Measurements from ENCODE around the gene COQ7. TPM values are rescaled to one million over a fixed set of nuclear protein-coding genes. Genes with fewer than 3 reads are reported as not detected.
A peak's percentile ranks its signal among the peaks of the same experiment; 100 is the strongest.

COQ7 gene
- total and polyA plus RNA-seq, 2 of the 4 experiments (the other 2 are of a cell fraction): 10.9 to 13.6 TPM

DNA sequence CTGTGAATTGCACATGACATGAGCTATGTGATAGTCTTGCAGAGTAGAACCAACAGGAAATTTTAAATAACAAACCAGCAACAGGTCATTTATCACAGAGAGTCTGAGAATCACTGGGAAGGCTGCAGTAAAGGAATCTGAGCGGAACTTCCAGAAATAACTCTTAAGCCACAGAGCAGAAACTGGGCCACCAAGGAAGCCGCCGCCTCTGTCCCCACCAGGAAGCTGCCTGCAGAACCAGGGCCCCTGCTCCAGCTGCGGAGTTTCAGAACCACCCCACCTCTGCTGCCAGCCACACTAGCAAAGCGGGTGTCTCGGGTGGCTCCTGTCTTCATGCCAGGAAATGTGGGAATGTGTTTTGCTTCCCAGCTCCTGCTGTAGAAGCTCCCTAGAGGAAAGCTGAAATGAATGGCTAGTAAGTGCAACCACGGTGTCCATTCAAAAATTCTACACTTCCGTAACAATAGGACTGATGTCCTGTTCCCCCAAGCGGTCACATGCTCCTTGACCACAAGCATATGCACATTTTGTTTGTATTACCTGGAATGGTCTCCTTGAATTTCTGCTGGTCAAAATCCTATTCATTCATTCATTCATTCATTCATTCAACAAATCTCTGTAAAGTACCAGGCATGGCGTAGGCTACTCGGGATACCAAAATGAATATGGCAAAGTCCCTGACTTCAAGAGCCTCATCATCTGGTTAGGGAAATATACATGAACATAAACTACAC, 38.6 kb downstream of the COQ7 start:
- peaks cover 9% of the 10 kb centered on the region for H3K4me1 ChIP-seq (ENCODE audit: control insufficient read depth, insufficient read depth, low read length)
- ChIA-PET POLR2A (ENCODE audit: unreplicated experiment) (no interaction called here), CTCF (interaction anchor here (0.6 kb wide), 1 partner anchor 12 kb away, joined by 3 read pairs; no protein-coding TSS in a partner anchor)
- H2BK5ac ChIP-seq (ENCODE audit: low read depth, low read length, poor library complexity, severe bottlenecking): no peak overlapping the region
- H2BK15ac ChIP-seq (ENCODE audit: low read depth, low read length): peak overlapping the region; percentile 3; the same call in 1 of the 3 replicates
- peak overlapping the region; percentile 23 for H3K4me2 ChIP-seq (ENCODE audit: low read depth, low read length)
- H3K14ac ChIP-seq (replicated peaks; ENCODE audit: low read depth, low read length): no peak overlapping the region; the same call in 1 of the 2 replicates
- DNase-seq (peak; percentile 34), ATAC-seq (ENCODE audit: low read depth) (peak; percentile 59)
- no peaks in the 10 kb centered on the region for H3K9me3 ChIP-seq (ENCODE audit: control insufficient read depth, insufficient read depth, low read length)
- no peak overlapping the region for H2AK9ac ChIP-seq (replicated peaks; ENCODE audit: low read depth, low read length, poor library complexity)
- intact Hi-C loops (cut with micrococcal nuclease): loop anchor here (2.0 kb wide), 1 partner anchor 13 kb away; no protein-coding TSS in a partner anchor
- H3K18ac ChIP-seq (ENCODE audit: low read depth, low read length): no peak overlapping the region
- WGBS, 2 experiments (ENCODE audit: extremely low coverage in 2 of 2, insufficient read length in 1 of 2): no CpG with 5 or more reads among the region's 11 CpGs
- peaks cover 8% of the 10 kb centered on the region for H3K9me1 ChIP-seq (ENCODE audit: insufficient read depth, low read length)
- H3K9ac ChIP-seq (ENCODE audit: low read depth, low read length): no peak overlapping the region
- no peak for TF ChIP-seq FOS (IDR thresholded peaks at IDR 0.05; ENCODE audit: low read depth, low read length)
- TF ChIP-seq CEBPB (IDR thresholded peaks at IDR 0.05; ENCODE audit: low read depth, low read length): no peak
- no peak for TF ChIP-seq POLR2A (IDR thresholded peaks at IDR 0.05; ENCODE audit: low read depth, low read length)
- H3K27ac ChIP-seq (ENCODE audit: insufficient read depth, low read length): no peak overlapping the region
- in situ Hi-C loops (cut with MboI; ENCODE audit: low sequenced_read_pairs): loop anchor here (25.0 kb wide), 2 partner anchors 606 to 781 kb away; partner anchors contain the start of genes GPRC5B, IQCK and KNOP1
- H4K20me1 ChIP-seq (ENCODE audit: insufficient read depth, low read length): peaks cover 3% of the 10 kb centered on the region; the same call in 1 of the 2 replicates
- no TSS peak for BruUV-seq (replicated peaks)
- dilution Hi-C loops (cut with HindIII; ENCODE audit: low sequenced_read_pairs, unreplicated experiment): no loop called here
- H2BK120ac ChIP-seq (ENCODE audit: low read depth, low read length): peak overlapping the region; percentile 13
- H2BK20ac ChIP-seq (ENCODE audit: low read depth, low read length): no peak overlapping the region
- peak overlapping the region; percentile 46 for H2AFZ ChIP-seq (replicated peaks; ENCODE audit: low read length, poor library complexity)
- no peak overlapping the region for H3K56ac ChIP-seq (ENCODE audit: extremely low read depth, insufficient read depth, low read length)
- H2AK5ac ChIP-seq (ENCODE audit: low read depth, low read length): no peak overlapping the region; the same call in 1 of the 2 replicates
- 0 out of 4 replicates have a peak, but pooled peaks cover 0 to 3% of the 10 kb centered on the region in 2 experiments for H3K79me1 ChIP-seq (ENCODE audit: low read depth in 1 of 2, low read length in 2 of 2)
- 0 out of 2 replicates have a peak overlapping the region, but pooled peaks have one; percentile 13 for H4K91ac ChIP-seq (ENCODE audit: insufficient read depth, low read depth, low read length)
- no peaks in the 10 kb centered on the region for H3K27me3 ChIP-seq (ENCODE audit: control insufficient read depth, insufficient read depth, low read length)
- no peaks in the 10 kb centered on the region for H3K36me3 ChIP-seq (ENCODE audit: control insufficient read depth, insufficient read depth, low read length)
- peak overlapping the region in 1 of 2 experiments; percentile 41; a peak in 1 of 4 replicates for H4K8ac ChIP-seq (ENCODE audit: low read depth in 2 of 2, low read length in 2 of 2)
- H3K4ac ChIP-seq (ENCODE audit: low read depth, low read length): peak overlapping the region; percentile 26; the same call in 1 of the 2 replicates
- no peak overlapping the region for H3K4me3 ChIP-seq (ENCODE audit: insufficient read depth, low read depth, low read length)
- no peak overlapping the region for H4K5ac ChIP-seq (ENCODE audit: low read depth, low read length)
- no peak overlapping the region; the same call in 1 of the 2 replicates for H3K23ac ChIP-seq (ENCODE audit: low read depth, low read length)
